HG02759 (cell line): ENCODE data around the gene KLHL25.

Experiments
- ATAC-seq: cut with Tn5 transposase; IDR thresholded peaks from one replicate; pipeline ENCODE4 v1.9.1; 2021; ENCODE audit warnings: mild to moderate bottlenecking, moderate library complexity; ENCODE audit not compliant: unreplicated experiment

The KLHL25 gene

GRCh38 chr15:85749261-85750151 lies 45.2 kb downstream of the KLHL25 start:
- ATAC-seq: no peak

DNA sequence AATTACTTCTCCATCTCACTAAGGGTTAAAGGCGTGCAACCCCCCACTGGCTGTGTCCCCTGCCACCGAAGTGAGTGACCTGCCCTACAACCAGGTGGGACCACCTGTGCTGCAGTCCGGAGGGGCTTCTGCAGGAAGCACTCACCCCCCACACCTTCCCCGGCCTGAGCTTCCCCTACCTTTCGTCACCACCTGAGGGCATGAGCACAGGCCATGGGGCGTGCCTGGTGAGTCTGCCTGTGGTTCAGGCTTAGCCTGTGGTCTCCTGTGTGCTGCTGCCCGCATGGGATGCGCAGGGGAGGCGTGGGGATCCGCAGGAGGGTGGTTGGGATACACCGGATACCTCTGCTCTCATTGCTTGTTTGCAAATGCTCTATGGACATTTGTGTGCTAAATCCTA lies 46.0 kb downstream of the KLHL25 start:
- no peak for ATAC-seq

DNA sequence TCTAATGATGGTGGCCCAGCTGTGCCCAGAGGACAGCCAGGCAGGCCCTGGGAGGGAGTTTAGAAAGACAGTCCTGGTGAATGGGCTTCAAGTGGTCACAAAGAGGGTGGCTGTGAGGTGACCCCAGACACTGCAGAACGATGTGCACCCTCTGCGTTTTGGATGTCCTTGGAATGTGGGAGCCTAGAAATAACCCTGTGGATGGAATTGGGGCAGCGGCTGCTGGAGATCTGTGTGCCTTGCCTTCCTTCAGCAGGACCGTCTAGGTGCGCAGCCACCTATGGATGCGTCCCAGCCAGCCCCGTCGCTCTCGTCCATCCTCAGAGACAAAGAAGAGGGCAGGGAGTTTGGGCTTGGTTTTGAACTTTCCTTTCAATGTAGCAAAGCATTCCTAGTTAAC lies 46.5 kb downstream of the KLHL25 start:
- ATAC-seq: no peak

DNA sequence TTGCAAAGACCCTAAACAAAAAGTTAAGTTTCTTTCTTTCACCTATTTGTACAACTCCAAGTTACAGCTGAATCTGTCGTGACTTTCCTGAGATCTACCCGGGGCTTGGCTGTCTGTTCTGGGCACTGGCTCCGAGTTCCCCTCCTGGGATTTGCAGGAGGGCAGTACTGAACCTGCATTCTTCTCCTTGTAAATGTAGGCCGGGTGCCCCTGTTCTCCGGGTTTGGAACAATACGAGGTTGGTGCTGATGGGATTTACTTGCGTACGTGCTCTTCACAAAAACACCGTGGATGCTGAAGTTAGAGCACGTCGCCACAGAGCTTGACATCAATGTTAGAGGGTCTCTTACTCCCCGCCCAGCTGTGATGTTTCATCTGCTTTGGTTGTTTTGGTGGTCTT lies 48.1 kb downstream of the KLHL25 start:
- ATAC-seq: no peak

DNA sequence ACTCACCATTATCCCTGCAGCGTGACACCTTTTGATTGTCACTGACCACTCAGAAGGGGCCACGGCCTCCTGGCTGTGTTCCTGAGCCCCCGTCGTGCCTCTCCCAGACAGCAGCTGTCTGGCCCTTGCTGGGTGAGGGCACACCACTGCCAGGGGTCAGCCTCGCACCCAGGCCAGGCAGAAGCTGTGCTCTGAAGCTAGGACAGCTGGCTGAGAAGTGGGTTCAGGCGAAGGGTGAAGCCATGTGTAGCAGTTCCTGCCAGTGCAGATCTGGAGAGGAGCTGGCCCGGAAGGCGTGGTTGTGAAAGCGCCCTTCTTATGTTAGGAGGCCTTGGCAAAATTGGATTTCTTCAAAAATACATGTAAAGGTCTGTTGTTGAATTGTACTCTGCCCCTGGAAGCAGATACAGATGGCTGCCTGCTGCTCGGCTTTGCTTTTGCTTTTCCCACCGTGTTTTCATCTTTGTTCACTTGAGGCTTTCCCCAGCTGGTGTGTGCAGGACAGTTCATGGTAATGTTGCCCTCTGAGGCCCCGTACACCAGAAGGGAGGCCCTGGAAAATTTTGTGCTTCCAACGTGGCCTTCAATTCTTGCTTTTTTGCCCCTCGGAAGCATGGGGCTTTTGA lies 49.1 kb downstream of the KLHL25 start:
- no peak for ATAC-seq

- no peak for ATAC-seq
Measured at GRCh38 chr15:85745023-85745422, 49.7 kb downstream of the KLHL25 start.

- no peak for ATAC-seq
Measured at GRCh38 chr15:85744579-85744978, 50.1 kb downstream of the KLHL25 start.

GRCh38 chr15:85743392-85744055 lies 51.2 kb downstream of the KLHL25 start:
- no peak for ATAC-seq

DNA sequence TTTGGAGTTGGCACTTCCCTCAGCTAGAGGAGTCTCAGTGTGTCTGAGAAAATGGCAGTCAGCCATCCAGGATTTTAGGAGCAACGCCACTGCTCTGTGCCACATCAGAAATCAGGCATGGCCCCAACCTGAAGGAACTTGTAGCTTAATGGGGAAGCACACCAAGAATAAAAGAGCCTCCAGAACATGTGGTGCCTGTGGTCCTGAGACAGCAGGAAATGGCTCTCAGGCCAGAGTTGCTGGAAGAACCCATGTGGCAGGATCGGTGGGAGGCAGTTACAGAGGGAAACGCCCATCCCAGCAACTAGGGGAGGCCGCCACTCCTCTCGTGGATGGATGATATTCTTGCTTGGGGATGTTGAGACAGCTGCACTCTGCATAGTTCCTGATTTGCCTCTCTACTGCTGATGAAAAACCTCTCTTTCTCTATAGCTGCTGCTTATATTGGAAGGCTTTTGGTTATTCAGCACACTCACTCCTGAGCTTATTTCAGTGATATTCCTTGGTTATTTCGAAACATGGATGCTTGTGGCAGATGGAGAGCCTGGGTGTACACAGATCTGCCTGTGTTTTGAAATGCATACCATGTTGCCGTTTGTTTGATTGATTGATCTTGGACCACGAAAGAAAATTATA lies 52.4 kb downstream of the KLHL25 start:
- no peak for ATAC-seq

DNA sequence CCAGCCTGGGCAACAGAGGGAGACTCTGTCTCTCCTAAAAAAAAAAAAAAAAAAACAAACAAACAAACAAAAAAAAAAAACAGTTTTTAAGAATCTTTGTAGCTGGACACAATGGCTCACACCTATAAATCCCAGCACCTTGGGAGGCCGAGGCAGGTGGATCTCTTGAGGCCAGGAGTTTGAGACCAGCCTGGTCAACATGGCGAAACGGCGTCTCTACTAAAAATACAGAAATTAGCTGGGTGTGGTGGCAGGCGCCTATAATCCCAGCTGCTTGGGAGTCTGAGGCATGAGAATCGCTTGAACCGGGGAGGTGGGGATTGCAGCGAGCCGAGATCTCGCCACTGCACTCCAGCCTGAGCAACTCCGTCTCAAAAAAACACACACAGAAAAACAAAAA lies 53.1 kb downstream of the KLHL25 start:
- ATAC-seq: no peak

GRCh38 chr15:85741021-85741421 lies 53.7 kb downstream of the KLHL25 start:
- no peak for ATAC-seq

- ATAC-seq: no peak
Measured at GRCh38 chr15:85737061-85737460, 57.7 kb downstream of the KLHL25 start.

GRCh38 chr15:85733416-85733815 lies 61.3 kb downstream of the KLHL25 start:
- ATAC-seq: no peak

DNA sequence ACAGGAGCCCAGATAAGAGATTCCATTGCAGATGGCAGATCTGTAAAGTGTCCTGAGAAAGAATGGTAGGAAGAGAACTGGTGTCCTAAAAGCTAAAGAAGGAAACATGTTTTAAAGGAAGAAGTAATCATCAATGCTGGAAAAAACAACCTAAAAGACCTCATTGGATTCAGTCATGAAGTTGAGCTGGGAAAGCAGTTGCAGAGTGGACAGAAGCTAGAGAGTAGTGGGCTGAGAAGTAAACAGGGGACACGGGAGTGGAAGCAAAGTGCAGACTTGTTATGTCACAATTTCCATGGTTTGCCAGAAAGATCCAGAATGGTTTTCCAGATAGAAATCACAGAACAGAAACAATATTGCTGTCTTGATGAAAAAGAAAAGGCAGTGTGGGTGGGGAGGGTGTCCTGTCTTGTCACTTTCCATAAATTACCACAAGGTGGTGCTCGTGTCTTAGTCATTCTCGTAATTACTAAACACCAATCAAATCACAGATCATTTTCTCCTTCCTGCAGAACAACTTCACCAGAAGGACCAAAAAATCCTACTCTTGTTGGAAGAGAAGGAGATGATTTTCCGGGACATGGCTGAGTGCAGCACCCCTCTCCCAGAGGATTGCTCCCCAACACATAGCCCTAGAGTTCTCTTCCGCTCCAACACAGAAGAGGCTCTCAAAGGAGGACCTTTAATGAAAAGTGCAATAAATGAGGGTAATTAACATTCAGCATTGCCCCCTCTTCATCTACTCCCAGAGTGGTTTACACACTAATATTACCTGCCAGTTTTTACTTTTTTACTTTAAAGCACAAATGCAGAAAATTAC lies 64.5 kb downstream of the KLHL25 start:
- peak; percentile 73 for ATAC-seq

GRCh38 chr15:85727068-85727467 lies 67.7 kb downstream of the KLHL25 start:
- no peak for ATAC-seq

DNA sequence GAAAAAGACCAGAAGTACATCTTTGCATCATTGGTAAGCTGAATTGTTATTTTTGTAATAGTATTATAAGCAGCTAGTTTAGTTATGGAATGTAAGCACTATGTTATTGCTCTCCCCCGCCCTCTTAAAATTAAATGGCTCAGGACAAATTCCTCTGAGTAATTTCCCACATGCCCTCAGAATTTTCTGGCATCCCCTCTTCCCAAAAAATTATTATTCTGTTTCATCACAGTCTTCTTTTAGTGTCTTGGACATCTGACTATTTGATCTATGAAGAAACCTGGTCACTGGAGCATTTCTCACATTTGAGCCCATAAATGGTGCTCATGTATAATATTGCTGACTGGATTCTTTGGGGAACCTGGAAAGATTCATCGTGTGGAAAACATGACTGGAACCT lies 68.3 kb downstream of the KLHL25 start:
- no peak for ATAC-seq

- no peak for ATAC-seq
Measured at GRCh38 chr15:85725564-85725963, 69.2 kb downstream of the KLHL25 start.

- ATAC-seq: no peak
Measured at GRCh38 chr15:85725019-85725418, 69.7 kb downstream of the KLHL25 start.

DNA sequence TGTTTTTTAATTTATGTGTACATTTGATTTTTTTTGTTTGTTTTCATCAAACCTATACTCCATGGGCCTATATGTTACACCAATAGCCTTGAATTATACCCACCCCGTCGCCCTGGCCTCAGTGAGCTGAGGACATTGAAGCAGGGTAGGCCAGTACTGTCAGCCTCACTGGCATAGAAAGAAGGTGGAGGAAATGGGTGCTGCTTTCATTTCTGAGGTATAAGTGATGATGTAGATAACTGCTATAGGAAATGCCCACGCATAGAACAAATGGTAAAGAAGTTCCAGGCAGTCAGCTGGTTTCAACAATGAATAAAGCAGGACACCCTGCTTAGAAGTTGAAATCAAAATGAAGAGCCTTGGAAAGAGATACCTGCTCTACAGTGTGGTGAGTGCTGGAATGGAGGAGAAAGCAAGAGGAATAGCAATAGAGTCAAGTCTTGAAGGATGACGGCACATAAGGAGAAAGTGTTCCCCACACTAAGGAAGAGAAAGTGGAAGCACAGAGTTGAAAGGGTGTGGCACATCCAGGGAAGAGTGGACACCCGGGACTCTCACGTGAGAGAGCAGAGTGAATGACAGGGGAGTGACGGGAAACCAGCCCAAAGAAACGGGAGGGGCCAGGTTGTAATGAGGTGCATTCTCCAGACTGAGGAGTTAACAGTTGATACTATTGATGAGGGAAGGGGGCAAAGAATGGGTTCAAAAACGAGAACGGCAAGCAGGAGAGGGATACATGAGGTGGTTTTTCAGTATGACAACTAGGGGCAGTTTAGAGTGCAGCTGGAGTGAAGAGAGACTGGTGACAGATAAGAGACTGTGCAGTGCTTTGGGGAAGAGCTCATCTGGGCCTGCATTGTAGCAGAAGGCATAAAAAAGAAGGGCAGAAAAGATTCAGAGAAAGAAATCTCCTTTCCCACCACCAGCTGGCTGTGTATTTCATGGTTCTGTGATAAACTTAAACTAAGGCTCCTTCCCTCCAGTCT lies 70.5 kb downstream of the KLHL25 start:
- no peak for ATAC-seq
